Mucosa of rectum (tissue), 2 donors: ENCODE data around the gene LNPEP.

Experiments used
- H3K27ac ChIP-seq, 2 donors: one replicate each; pipeline ENCODE4 v1.7.0; 2013; ENCODE audit warnings: inconsistent platforms in 2 of 2, low read depth in 2 of 2, low read length in 2 of 2
- H3K27me3 ChIP-seq, 2 donors: one replicate each; pipeline ENCODE4 v1.7.0; 2013; ENCODE audit warnings: low read length in 2 of 2; ENCODE audit not compliant: control insufficient read depth in 2 of 2, insufficient read depth in 2 of 2
- H3K36me3 ChIP-seq, 2 donors: one replicate each; pipeline ENCODE4 v1.7.0; 2013; ENCODE audit warnings: low read length in 2 of 2; ENCODE audit not compliant: control insufficient read depth in 2 of 2, insufficient read depth in 2 of 2
- H3K4me1 ChIP-seq, 2 donors: one replicate each; pipeline ENCODE4 v1.7.0; 2013; ENCODE audit warnings: low read length in 2 of 2, mild to moderate bottlenecking in 1 of 2; ENCODE audit not compliant: control insufficient read depth in 2 of 2, insufficient read depth in 2 of 2
- H3K4me3 ChIP-seq, 2 donors: one replicate each; pipeline ENCODE4 v1.7.0; 2013; ENCODE audit warnings: low read length in 2 of 2
- H3K9ac ChIP-seq, 2 donors: one replicate each; pipeline ENCODE4 v1.7.0; 2013; ENCODE audit warnings: low read length in 2 of 2, low read depth in 1 of 2, mild to moderate bottlenecking in 1 of 2
- H3K9me3 ChIP-seq, 2 donors: one replicate each; pipeline ENCODE4 v1.7.0; 2013; ENCODE audit warnings: low read length in 2 of 2; ENCODE audit not compliant: control insufficient read depth in 2 of 2
- donor health status: healthy.
- donor health status: Normal muscosa, but diverticular disease.

LNPEP gene

DNA sequence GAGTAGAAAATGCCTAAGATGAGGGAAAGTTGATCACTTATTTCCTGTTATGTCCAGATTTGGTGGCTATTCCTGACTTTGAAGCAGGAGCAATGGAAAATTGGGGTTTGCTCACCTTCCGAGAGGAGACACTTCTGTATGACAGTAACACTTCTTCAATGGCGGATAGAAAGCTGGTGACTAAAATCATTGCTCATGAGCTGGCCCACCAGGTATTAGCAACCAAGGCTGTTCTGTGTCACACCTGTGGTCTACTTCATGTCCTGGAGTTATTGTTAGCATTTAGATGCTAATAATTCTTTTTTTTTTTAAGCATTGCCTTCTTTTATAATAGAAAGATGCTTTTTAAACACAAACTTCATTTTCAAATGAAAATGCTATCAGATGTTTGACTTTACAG lies 57.9 kb downstream of the LNPEP start:
- Histone ChIP-seq H3K36me3 (peaks cover 35 to 38% of the 10 kb centered on the region in 2 donors), H3K4me3 (no peak overlapping the region), H3K4me1 (no peaks in the 10 kb centered on the region), H3K27ac (no peak overlapping the region), H3K9me3 (no peaks in the 10 kb centered on the region), H3K27me3 (no peaks in the 10 kb centered on the region), H3K9ac (no peak overlapping the region)

DNA sequence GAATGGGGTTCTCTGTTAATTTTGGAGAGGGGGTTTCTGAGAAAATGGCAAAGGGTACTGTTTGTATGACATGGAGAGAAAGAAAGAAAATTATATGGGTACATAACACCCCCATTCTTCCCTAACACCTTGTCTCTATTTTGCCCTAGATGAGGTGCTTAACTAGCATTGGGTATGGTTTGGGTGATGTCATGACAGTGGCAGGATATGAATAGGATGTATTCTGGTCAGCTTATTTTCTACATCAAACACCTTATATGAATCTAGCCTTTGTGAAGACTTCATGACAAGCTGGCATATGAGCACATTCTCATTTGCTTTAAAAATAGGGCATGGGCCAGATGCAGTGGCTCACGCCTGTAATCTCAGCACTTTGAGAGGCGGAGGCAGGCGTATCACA lies 58.6 kb downstream of the LNPEP start:
- no peak overlapping the region for H3K4me3 ChIP-seq
- no peak overlapping the region for H3K9ac ChIP-seq
- no peaks in the 10 kb centered on the region for H3K27me3 ChIP-seq
- H3K4me1 ChIP-seq: no peaks in the 10 kb centered on the region
- H3K27ac ChIP-seq: no peak overlapping the region
- peaks cover 36 to 40% of the 10 kb centered on the region in 2 donors for H3K36me3 ChIP-seq
- H3K9me3 ChIP-seq: no peaks in the 10 kb centered on the region

DNA sequence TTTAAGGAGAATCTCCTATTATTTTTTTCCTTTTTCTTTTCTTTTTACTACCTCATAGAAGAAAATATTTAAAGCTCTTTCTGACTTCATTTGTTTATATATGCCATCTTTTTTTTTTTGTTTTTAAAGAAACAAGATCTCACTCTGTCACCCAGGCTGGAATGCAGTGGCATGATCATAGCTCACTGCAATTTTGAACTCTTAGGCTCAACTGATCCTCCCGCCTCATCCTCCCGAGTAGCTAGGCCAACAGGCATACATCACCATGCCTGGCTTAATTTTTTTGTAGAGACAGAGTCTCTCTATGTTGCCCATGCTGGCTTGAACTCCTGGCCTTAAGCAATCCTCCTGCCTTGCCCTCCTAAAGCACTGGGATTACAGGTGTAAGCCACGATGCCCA lies 59.5 kb downstream of the LNPEP start:
- Histone ChIP-seq H3K36me3 (peaks cover 37 to 38% of the 10 kb centered on the region in 2 donors), H3K27ac (no peak overlapping the region), H3K9ac (no peak overlapping the region)

DNA sequence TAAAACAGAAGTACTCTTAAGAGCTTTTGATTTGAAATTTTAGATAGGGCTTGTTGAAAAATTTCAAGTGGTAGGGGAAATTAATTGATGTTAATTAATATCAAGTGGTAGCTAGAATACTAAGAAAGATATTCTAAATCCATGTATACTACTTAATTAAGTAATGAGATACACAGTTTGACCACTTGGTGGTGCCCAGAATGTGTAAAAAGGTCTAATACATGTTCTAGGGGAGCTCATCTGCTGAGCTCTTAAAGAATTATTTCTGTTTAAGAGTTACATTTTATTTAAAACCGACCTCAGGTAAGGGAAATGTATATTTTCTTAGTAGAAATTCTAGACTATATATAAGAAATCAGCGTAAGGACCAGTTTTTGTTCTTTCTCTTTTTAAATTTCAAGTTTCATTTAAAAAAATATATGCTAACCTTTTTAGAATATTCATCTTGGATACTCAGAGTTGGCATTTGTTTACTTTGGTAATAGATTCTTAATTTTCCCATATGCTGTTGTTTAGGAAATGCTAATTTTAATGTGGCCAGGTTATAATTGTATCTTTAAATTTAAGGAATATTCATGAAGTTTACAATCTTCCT lies 61.5 kb downstream of the LNPEP start:
- H3K36me3 ChIP-seq: peaks cover 24 to 38% of the 10 kb centered on the region in 2 donors
- H3K27ac ChIP-seq: no peak overlapping the region
- no peak overlapping the region for H3K9ac ChIP-seq
- no peaks in the 10 kb centered on the region for H3K9me3 ChIP-seq
- H3K27me3 ChIP-seq: no peaks in the 10 kb centered on the region
- H3K4me1 ChIP-seq: no peaks in the 10 kb centered on the region
- no peak overlapping the region for H3K4me3 ChIP-seq

More for the DNA sequence above, 59.5 kb downstream of the LNPEP start:
- no peaks in the 10 kb centered on the region for H3K9me3 ChIP-seq
- H3K27me3 ChIP-seq: no peaks in the 10 kb centered on the region
- no peaks in the 10 kb centered on the region for H3K4me1 ChIP-seq
- H3K4me3 ChIP-seq: no peak overlapping the region

DNA sequence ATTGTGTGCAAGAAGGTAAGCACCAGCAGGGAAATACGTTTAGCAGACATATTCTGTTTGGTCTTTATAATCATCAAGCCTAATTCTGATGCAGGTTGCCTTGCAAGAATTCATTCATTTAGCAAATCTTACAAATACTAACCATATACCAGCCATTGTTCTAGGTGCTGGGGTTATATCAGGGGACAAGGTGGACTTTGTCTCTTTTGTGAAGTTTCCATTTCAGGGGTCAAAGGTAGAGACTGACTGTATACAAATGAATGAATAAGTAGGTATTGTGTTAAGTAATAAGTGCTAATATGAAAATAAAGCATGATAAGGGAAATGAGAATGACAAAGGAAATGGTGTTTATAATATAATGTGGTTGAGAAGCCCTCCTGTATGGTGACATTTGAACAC lies 64.0 kb downstream of the LNPEP start:
- H3K4me1 ChIP-seq: no peaks in the 10 kb centered on the region
- H3K4me3 ChIP-seq: no peak overlapping the region
- H3K27ac ChIP-seq: no peak overlapping the region
- H3K9me3 ChIP-seq: no peaks in the 10 kb centered on the region
- H3K9ac ChIP-seq: no peak overlapping the region
- H3K36me3 ChIP-seq: peaks cover 28 to 36% of the 10 kb centered on the region in 2 donors
- H3K27me3 ChIP-seq: no peaks in the 10 kb centered on the region

DNA sequence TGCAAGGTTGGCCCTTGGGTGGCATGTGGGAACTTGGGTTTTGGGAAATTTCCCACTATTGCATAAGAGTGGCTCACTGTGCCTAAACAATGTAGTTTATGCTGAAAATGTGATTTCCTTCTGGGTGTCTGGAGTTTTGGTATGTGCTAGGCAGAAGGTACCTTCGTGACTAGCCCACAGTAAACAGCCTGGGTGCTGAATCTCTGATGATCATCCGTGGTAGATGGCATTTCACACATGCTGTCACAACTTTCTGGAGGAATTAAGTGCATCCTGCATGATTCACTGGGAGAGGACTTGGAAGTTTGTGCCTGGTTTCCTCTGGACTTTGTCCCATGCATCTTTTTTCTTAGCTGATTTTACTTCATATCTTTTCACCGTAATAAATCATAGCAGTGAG lies 64.5 kb downstream of the LNPEP start:
- no peak overlapping the region for H3K4me3 ChIP-seq
- no peaks in the 10 kb centered on the region for H3K4me1 ChIP-seq
- no peak overlapping the region for H3K27ac ChIP-seq
- H3K9me3 ChIP-seq: no peaks in the 10 kb centered on the region
- H3K9ac ChIP-seq: no peak overlapping the region
- no peaks in the 10 kb centered on the region for H3K27me3 ChIP-seq
- peaks cover 33 to 40% of the 10 kb centered on the region in 2 donors for H3K36me3 ChIP-seq

DNA sequence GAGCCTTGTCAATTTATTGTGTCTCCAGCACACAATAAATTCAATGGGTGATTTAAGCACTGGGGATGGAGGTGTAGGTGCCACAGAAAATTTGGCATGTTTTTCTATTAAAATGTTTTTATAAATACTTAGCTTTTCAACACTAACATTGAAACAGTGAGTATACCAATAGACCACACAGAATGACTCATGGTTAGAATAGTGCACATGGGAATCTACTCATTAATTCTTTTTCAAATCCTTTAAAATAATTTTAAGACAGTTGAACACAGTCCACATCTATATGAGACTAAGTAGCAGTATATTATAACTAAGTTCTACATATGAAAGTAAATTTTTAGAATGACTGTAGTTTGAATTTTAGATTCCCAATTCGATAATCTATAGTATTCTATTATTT lies 67.1 kb downstream of the LNPEP start:
- H3K36me3 ChIP-seq: peaks cover 33 to 52% of the 10 kb centered on the region in 2 donors
- H3K4me1 ChIP-seq: no peaks in the 10 kb centered on the region
- H3K27me3 ChIP-seq: no peaks in the 10 kb centered on the region
- no peaks in the 10 kb centered on the region for H3K9me3 ChIP-seq
- H3K9ac ChIP-seq: no peak overlapping the region
- no peak overlapping the region for H3K27ac ChIP-seq
- H3K4me3 ChIP-seq: no peak overlapping the region

DNA sequence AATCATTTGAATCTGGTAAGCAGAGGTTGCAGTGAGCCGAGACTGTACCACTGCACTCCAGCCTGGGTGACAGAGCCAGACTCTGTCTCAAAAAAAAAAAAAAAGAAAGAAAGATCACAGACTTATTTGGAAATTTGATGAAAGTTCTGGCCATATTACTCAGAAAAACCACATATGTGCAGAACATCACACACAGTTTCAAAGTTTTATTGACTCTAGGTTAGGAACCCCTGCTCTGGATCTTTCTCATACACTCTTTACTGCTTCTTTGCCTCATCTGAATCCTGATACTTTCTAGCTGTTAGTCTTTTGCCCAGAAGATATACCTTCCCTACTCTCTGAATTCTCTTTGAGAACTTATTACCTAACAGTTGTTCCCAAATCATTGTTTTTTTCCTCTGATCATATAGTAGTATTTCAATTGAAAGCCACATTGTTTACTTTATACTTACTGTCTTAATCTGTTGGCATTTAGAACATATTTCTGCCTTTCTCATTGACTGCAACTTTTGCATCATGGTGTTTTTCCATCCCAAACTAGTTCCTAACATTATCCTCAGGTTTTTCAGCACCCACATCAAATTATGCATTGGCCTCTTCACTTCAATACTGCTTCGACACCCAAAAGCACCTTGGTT lies 68.7 kb downstream of the LNPEP start:
- H3K27ac ChIP-seq: no peak overlapping the region
- H3K9me3 ChIP-seq: no peaks in the 10 kb centered on the region
- H3K4me1 ChIP-seq: no peaks in the 10 kb centered on the region
- no peak overlapping the region for H3K4me3 ChIP-seq
- peaks cover 24 to 42% of the 10 kb centered on the region in 2 donors for H3K36me3 ChIP-seq
- no peak overlapping the region for H3K9ac ChIP-seq
- H3K27me3 ChIP-seq: no peaks in the 10 kb centered on the region

DNA sequence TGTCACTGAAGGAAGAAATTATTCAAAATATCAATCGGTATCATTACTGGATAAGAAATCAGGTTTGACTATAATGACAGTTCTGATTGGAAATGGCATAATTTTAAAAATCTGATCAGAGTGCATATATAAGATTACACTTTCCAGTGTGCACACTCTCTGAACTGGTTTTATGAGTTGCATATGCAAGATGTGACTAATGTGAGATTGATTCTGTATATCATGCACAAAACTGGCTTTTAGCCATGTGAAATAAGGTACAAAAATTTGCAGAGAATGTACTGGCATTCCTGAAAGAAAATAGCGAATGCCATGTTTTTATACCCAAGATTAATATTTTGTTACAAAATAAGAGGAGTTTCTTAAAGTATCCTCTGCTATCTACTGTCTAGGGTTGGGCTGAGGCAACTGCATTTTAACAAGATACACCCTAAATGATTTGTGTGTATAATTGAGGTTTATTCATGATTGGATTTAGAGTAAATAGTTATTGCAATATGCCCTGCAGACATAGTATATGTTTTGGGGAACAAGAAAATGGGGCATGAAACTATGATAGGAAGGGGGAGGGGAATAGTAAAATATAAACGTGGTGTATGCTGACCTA lies 70.7 kb downstream of the LNPEP start:
- Histone ChIP-seq H3K4me1 (no peaks in the 10 kb centered on the region), H3K27me3 (no peaks in the 10 kb centered on the region), H3K9me3 (no peaks in the 10 kb centered on the region), H3K4me3 (no peak overlapping the region), H3K27ac (no peak overlapping the region), H3K36me3 (peaks cover 19 to 31% of the 10 kb centered on the region in 2 donors), H3K9ac (no peak overlapping the region)

DNA sequence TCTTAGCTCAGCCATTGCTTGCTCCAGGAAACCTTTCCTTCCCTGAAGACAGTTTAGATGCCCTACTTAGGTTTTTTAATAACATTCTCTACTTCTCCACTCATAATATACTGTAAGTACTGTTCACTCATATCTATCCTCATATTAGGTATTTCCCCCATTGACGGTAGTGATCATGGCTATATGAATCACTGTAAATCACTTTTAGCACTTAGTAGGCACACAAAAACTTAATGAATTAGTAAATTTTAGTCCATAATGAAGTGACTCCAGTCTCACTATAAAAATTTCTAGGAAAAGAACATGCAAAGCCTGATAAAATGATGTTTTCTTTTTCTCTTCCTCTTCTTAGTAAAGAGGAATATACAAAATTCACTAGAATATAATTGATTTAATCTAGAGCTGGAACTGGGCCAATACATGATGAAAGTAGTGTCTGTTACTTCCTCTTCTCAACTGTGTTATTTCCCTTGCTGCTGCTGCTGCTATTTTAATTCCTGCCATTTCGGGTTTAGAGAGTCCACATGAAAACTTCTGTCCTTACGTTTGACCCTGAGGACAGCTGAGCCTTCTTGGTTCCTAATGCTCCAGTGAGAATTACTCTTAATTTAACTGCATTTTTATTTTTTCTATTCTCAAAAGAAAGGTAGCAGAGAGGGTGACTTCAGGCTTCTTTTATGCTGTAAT lies 73.5 kb downstream of the LNPEP start:
- no peak overlapping the region for H3K27ac ChIP-seq

More for the DNA sequence above, 73.5 kb downstream of the LNPEP start:
- Histone ChIP-seq H3K9ac (no peak overlapping the region), H3K36me3 (peaks cover 18 to 24% of the 10 kb centered on the region in 2 donors), H3K4me1 (no peaks in the 10 kb centered on the region), H3K9me3 (no peaks in the 10 kb centered on the region), H3K4me3 (no peak overlapping the region), H3K27me3 (no peaks in the 10 kb centered on the region)
